ENCODE data around the gene CASZ1. TPM values are rescaled to one million over a fixed set of nuclear protein-coding genes. Genes with fewer than 3 reads are reported as not detected.

CASZ1 gene
- polyA plus RNA-seq, 3 donors: 14.0 to 14.6 (median 14.1) TPM

- no peak for DNase-seq (ENCODE audit: low read depth in 3 of 3, low spot score in 2 of 3)
Observed at GRCh38 chr1:10777749-10778574, 18.5 kb downstream of the CASZ1 start.

GRCh38 chr1:10776190-10776905 lies 20.1 kb downstream of the CASZ1 start:
- DNase-seq (ENCODE audit: low read depth in 3 of 3, low spot score in 2 of 3): no peak

DNA sequence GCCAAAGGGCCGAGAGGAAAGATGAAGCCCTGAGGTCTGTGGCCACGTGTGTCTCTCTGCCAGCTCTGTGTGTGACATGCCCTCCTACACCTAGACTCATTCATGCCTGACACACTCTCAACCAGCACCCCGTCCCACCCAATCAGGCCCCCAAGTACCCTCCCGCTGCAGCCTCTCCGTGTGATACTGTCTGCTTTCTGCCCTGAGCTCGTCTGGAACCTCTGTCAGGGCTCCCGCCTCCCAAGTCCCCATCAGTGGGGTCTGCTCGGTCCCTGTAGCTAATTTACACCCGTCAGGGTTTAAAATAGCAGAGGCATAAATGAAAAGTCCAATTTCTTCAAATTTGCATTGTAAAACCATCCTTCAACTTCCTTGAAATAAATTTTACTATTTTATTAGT lies 20.7 kb downstream of the CASZ1 start:
- DNase-seq (ENCODE audit: low read depth in 3 of 3, low spot score in 2 of 3): no peak

DNA sequence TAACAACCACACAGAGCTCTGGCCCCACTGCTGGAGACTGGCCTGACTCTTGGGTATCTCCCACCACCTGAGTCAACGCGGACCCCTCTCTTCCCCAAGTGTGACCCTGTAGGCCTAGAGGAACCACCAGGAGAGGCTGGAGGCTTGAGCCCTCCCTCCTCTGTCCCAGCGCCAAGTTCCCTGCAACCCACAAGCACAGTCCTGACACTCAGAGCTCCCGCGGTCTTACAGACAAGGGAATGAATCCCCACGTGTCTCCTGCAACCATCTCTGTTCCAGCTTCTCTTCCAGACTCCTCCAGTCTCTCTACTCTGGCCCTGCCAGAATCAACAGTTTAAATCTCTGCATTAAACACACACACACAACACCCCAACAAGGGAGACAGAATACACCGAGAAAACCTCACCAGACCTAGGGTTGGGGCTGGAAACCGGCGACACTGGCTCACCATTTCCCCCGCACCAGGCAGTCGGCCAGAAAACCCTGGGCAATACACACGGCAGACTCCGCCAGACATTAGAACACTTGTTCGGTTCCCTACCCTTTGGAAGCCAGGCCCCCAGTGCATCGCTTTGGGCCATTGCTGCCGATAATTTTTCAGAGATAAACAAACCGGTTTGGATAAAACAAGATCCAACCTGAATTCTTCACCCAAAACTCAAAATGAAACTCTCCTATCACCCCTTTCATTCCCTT lies 21.7 kb downstream of the CASZ1 start:
- no peak for DNase-seq (ENCODE audit: low read depth in 3 of 3, low spot score in 2 of 3)

- DNase-seq (ENCODE audit: low read depth in 3 of 3, low spot score in 2 of 3): no peak
Observed at GRCh38 chr1:10773851-10774614, 22.4 kb downstream of the CASZ1 start.

DNA sequence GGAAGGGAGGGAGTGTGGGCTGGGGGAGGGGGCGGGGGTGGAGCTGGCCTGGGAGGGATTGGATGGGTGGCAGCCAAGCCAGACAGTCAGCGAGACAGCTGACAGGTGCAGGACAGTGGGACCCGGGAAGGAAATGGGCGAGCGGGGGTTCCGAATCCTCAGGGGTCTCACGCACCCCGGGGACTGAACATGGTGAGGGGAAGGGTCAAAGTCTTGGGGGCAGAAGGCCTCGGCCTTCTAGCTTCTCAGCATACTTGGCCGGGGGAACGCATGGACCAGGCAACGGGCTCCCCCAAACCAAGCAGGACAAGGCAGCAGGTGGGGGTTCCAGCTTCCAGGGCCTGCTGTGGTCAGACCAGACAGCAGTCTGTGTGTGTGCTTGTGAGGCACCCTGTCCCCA lies 23.1 kb downstream of the CASZ1 start:
- no peak for DNase-seq (ENCODE audit: low read depth in 3 of 3, low spot score in 2 of 3)

GRCh38 chr1:10772711-10773110 lies 23.7 kb downstream of the CASZ1 start:
- no peak for DNase-seq (ENCODE audit: low read depth in 3 of 3, low spot score in 2 of 3)

DNA sequence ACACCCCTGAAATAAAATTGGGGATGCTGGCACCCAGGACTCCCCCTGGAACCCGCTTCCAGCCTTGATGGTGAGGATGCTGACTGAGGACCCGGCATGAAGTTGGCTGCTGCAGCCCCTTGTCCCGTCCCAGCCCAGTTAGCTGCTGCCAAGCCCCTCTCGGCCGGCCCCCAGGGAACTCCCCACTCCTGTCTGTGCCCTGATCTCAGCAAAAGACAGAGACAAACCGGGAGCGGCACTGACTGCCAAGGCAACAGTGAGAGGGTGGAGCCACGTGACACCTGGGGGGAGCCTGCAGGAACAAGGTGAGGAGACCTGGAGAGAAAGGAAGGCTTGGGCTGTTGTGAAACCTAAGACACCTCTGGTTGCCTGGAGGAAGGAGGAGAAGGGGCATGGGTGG lies 24.7 kb downstream of the CASZ1 start:
- no peak for DNase-seq (ENCODE audit: low read depth in 3 of 3, low spot score in 2 of 3)

- DNase-seq (ENCODE audit: low read depth in 3 of 3, low spot score in 2 of 3): no peak
Observed at GRCh38 chr1:10768552-10768951, 27.9 kb downstream of the CASZ1 start.

DNA sequence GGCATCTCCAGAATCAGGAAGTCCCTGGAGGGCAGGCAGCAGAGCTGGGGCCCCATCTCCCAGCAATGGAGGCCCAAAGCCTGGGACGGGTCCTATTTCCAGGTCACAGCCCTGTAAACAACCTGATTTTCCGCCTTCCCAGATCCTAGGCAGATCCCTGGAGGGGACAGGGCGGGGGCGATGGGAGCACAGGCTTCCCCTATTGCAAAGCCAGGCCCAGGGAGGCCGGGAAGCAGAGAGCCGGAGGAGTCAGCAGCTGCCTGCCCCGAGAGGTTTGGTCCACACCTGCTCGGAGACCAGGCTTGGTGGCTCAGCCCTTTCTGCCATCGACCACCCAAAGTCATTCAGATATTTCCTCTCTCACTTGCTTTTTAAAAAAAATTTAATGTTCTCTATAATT lies 29.2 kb downstream of the CASZ1 start:
- no peak for DNase-seq (ENCODE audit: low read depth in 3 of 3, low spot score in 2 of 3)

GRCh38 chr1:10765734-10766478 lies 30.5 kb downstream of the CASZ1 start:
- DNase-seq (ENCODE audit: low read depth in 3 of 3, low spot score in 2 of 3): no peak

- no peak for DNase-seq (ENCODE audit: low read depth in 3 of 3, low spot score in 2 of 3)
Observed at GRCh38 chr1:10765304-10765703, 31.1 kb downstream of the CASZ1 start.

GRCh38 chr1:10764296-10764798 lies 32.1 kb downstream of the CASZ1 start:
- DNase-seq (ENCODE audit: low read depth in 3 of 3, low spot score in 2 of 3): no peak

DNA sequence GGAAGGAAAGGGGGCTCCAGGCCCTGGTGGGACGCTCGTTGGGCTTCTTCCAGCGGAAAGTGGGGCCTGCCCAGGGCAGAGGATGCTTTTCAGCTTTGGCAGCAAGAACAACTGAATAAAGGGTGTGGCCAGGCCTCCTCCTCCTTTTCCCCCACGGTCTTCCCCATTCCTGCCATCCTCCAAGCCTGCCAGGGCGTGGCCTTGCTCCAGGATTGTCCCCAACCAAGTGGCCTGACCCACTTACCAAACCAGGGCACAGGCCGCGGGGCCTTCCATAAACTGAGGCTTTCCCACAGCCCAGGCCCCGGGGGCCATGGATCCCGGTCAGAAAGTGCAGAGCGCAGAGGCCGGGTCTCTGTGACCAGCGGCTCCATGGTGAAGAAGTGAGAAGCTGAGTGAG lies 33.6 kb downstream of the CASZ1 start:
- no peak for DNase-seq (ENCODE audit: low read depth in 3 of 3, low spot score in 2 of 3)

DNA sequence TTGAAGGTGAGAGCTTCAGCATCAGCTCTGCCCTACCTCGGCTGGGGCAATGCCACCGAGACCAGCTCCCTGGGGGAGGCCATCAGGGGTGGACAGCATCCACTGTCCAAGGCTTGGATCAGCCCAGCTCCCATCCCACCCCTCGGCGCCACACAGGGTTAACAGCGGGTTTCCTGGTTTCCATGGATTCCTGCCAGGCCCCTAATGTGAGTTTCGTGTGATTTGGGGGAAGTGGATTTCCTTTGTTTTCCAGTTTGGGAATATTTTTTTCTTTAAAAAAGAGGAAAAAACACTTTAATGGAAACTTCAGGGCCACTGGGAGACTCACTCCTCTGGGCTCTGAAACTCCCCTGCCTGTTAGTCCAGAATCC lies 34.3 kb downstream of the CASZ1 start:
- no peak for DNase-seq (ENCODE audit: low read depth in 3 of 3, low spot score in 2 of 3)

DNA sequence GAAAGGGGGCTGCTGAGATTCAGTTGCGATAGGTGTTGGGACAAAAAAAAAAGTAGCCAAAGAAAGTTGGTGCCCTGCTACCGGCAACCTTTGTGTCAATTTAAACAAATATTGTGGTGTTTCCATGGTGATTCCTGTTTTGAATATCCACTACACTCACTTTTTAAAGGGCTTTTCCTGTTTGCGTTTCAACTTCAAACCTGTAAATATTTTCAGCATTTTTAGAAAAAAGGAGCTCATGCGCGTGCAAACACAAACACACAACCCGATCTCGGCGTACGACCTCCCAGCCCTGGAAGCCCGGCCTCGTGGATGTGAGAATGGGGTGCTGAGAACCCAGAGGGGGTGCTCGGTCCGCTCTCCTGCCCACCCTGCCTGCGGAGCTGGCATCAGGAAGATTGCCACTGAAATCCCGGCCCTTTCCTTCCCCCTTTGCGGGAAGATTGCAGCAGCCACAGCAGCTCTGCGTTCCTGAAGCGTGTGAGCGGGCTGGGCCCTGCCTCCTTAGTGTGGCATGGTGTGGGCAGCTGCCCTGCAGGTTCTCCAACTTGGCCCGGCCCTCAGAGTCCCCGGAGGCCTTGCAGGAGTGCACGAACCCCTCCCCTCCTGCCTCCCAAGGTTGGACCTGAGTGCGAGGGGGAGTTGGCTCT lies 34.8 kb downstream of the CASZ1 start:
- DNase-seq (ENCODE audit: low read depth in 3 of 3, low spot score in 2 of 3): no peak

GRCh38 chr1:10760566-10761502 lies 35.6 kb downstream of the CASZ1 start:
- DNase-seq (ENCODE audit: low read depth in 3 of 3, low spot score in 2 of 3): no peak

- DNase-seq (ENCODE audit: low read depth in 3 of 3, low spot score in 2 of 3): no peak
Observed at GRCh38 chr1:10759413-10760200, 36.8 kb downstream of the CASZ1 start.
